Measurements from ENCODE around the gene TSPAN2.
A peak's percentile ranks its signal among the peaks of the same experiment; 100 is the strongest.

TSPAN2 gene

DNA sequence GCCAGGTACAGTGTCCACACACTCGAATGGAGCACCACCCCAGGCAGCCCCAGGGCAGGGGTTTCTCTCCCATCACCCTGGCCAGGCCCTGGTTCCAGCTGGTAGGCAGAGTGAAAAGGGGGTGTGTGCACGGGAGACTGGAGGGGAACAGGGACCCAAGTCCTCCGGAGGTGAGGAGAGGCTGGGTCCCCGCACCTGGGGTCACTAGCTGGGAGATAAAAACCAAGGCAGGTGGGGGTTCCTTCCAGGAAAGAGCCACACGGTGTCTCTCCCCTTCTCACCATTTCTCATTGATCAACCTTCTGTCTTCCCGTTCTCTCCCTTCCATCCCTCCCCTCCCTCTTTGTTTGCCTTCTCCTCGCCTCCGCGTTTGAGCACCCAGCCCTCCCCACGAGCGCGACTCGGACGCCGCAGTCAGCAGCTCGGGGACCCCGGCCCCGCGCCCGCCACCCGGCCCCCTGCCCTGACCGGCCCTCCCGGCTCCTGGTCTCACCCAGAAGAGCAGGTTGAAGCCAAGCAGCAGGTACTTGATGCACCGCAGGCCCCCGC is 358 bp downstream of the TSPAN2 start:
- no peaks in the 10 kb centered on the region for H3K9me3 ChIP-seq (replicated peaks; ENCODE audit: low read length)
- peaks cover 14% of the 10 kb centered on the region for H3K4me1 ChIP-seq (ENCODE audit: control insufficient read depth, insufficient read depth, low read length)
- no peaks in the 10 kb centered on the region for H3K36me3 ChIP-seq (ENCODE audit: insufficient read depth, low read length)
- peak overlapping the region; percentile 96 for H3K4me2 ChIP-seq (ENCODE audit: low read length)
- peaks cover 11% of the 10 kb centered on the region for H3K27me3 ChIP-seq (ENCODE audit: control insufficient read depth, insufficient read depth, low read length)
- no peak overlapping the region for H3K9ac ChIP-seq (ENCODE audit: low read depth, low read length)
- peak overlapping the region; percentile 71 for H3K4me3 ChIP-seq (ENCODE audit: low read length)

DNA sequence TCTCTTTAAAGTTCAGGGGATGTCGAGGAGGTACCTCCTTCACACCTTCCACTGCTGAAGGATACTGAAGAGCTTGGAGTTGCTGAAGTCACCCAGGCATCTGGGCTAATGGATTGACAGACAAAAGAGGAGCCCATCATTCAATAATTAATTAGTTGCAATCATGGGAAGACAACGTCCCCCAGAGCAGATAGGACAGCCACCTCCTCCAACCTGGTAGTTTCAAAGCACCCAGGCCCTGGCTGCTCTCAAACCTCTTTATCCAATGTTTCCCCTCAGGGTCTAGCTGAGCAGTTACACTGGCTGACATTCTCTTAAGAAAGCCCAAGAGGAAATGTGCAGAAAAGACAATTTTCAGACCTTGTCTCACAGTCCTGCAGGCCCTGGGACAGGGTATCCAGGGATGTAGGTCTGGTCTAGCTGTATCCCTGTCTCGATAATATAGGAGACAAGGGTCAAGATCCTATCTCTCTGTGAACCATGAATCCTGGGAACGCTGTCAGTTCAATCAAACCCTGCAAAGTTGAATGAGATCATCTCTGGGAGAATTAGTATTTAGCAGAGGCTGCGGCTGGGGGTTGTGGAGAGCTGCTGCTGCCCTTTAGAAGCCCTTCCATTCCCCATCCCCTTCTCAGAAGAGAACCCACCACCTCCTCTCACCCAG is 1.1 kb downstream of the TSPAN2 start:
- Histone ChIP-seq H3K9ac (ENCODE audit: low read depth, low read length) (no peak overlapping the region), H3K9me3 (replicated peaks; ENCODE audit: low read length) (no peaks in the 10 kb centered on the region), H3K4me3 (ENCODE audit: low read length) (no peak overlapping the region), H3K36me3 (ENCODE audit: insufficient read depth, low read length) (no peaks in the 10 kb centered on the region), H3K27me3 (ENCODE audit: control insufficient read depth, insufficient read depth, low read length) (peaks cover 16% of the 10 kb centered on the region), H3K4me1 (ENCODE audit: control insufficient read depth, insufficient read depth, low read length) (peaks cover 14% of the 10 kb centered on the region), H3K4me2 (ENCODE audit: low read length) (no peak overlapping the region)

DNA sequence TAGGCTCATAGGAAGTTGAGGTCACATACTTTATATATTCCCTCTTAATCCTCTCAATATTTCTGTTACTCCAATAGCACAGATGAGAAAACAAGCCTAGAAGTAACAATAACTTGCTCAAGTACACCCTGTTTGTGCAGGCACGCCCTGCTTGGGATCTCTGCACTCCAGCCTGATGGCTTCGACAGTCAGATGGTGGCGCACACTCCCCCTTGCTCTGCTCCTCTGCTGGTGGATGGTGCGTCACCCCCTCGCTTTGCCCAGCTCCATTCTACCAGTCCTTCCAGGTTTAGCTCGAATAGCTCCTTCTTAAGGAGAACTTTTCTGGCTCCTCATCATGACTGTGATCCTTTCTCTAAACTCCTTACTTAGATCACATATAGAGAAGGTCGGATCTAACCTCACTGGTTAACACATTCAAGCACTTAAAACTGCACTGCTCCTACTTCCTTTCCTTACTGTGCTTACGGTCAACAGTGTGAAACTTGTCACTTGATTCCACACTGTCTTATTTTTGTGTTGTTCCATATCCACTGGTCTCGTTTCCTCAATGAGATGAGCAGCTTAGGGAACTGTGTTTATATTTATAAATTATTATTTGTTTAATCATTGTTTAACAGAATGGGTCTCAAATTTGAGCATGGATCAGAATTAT is 3.0 kb downstream of the TSPAN2 start:
- Histone ChIP-seq H3K4me1 (ENCODE audit: control insufficient read depth, insufficient read depth, low read length) (peaks cover 14% of the 10 kb centered on the region), H3K4me2 (ENCODE audit: low read length) (no peak overlapping the region), H3K36me3 (ENCODE audit: insufficient read depth, low read length) (no peaks in the 10 kb centered on the region), H3K4me3 (ENCODE audit: low read length) (no peak overlapping the region), H3K27me3 (ENCODE audit: control insufficient read depth, insufficient read depth, low read length) (peaks cover 28% of the 10 kb centered on the region), H3K9ac (ENCODE audit: low read depth, low read length) (no peak overlapping the region), H3K9me3 (replicated peaks; ENCODE audit: low read length) (no peaks in the 10 kb centered on the region)

DNA sequence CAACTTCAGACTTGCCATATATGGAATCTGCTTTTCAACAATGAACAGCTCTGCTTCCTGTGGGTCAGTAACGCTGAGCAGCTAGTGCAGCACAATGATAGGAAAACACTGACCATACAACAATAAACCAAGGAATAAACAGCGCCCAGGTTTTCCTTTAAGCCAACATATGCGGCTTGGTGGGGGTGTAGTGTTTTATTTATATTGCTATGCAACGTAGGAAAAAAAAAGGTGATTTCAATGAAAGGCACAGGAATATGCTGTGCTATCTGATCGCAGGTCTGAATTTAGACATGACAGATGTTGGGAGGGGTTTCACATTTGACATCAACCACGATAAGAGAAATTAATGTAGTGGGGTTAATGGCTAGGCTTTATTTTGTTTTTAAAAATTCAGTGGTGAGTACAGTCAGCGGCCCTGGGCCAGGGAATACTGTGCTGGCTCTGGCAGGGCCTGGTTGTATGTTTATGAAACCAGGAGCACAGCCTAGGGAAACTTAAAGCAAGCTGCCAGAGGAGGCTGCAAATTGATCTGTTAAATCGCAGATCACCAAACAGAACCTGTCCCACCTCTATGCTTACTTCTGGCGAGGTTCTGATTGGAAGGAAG is 4.3 kb downstream of the TSPAN2 start:
- Histone ChIP-seq H3K9me3 (replicated peaks; ENCODE audit: low read length) (no peaks in the 10 kb centered on the region), H3K36me3 (ENCODE audit: insufficient read depth, low read length) (no peaks in the 10 kb centered on the region), H3K4me3 (ENCODE audit: low read length) (no peak overlapping the region), H3K9ac (ENCODE audit: low read depth, low read length) (no peak overlapping the region), H3K4me2 (ENCODE audit: low read length) (no peak overlapping the region), H3K27me3 (ENCODE audit: control insufficient read depth, insufficient read depth, low read length) (peaks cover 35% of the 10 kb centered on the region), H3K4me1 (ENCODE audit: control insufficient read depth, insufficient read depth, low read length) (peaks cover 5% of the 10 kb centered on the region)

DNA sequence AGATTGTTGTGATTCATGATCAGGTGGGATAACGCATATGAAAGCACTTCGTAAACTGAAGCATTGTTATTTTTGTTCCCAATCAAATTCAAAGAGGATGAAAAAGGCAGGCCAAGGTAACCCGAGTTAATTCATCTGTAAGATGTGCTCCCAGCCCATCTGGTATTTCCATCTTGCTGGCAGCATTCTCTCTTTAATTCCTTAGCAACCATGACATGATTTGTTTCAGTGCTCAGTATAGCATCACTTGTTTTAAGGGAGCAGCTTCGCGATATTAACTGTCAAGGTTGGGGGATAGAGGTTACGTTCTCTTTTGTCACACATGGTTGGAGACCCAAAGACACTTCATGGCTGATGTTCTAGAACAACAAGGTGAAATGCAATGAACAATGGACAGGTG is 6.4 kb downstream of the TSPAN2 start:
- H3K4me2 ChIP-seq (ENCODE audit: low read length), result no peak overlapping the region
- no peak overlapping the region for H3K9ac ChIP-seq (ENCODE audit: low read depth, low read length)
- no peaks in the 10 kb centered on the region for H3K9me3 ChIP-seq (replicated peaks; ENCODE audit: low read length)
- no peak overlapping the region for H3K4me3 ChIP-seq (ENCODE audit: low read length)
- H3K4me1 ChIP-seq (ENCODE audit: control insufficient read depth, insufficient read depth, low read length), result no peaks in the 10 kb centered on the region
- H3K27me3 ChIP-seq (ENCODE audit: control insufficient read depth, insufficient read depth, low read length), result peaks cover 31% of the 10 kb centered on the region
- H3K36me3 ChIP-seq (ENCODE audit: insufficient read depth, low read length), result no peaks in the 10 kb centered on the region

DNA sequence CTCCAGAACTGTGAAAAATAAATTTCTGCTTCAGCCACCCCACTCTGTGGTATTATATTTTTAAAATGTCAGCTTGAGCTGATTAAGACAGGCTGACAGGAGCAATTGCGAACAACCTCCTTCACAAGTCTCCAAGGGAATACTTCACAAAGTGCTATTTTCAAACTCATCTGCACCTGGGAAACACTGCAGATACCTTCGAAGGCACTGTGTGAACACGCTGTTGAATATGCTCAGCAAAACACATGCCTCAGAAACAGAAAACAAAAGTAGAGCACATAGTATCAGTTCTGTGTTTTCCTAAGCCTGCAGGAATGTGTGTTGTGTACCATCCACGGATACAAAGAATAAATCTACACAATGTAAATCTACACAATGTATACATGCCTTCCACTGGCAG is 10.6 kb downstream of the TSPAN2 start:
- Histone ChIP-seq H3K4me1 (ENCODE audit: control insufficient read depth, insufficient read depth, low read length) (no peaks in the 10 kb centered on the region), H3K27me3 (ENCODE audit: control insufficient read depth, insufficient read depth, low read length) (peaks cover 46% of the 10 kb centered on the region), H3K9me3 (replicated peaks; ENCODE audit: low read length) (no peaks in the 10 kb centered on the region), H3K4me2 (ENCODE audit: low read length) (no peak overlapping the region), H3K36me3 (ENCODE audit: insufficient read depth, low read length) (no peaks in the 10 kb centered on the region), H3K9ac (ENCODE audit: low read depth, low read length) (no peak overlapping the region), H3K4me3 (ENCODE audit: low read length) (no peak overlapping the region)

DNA sequence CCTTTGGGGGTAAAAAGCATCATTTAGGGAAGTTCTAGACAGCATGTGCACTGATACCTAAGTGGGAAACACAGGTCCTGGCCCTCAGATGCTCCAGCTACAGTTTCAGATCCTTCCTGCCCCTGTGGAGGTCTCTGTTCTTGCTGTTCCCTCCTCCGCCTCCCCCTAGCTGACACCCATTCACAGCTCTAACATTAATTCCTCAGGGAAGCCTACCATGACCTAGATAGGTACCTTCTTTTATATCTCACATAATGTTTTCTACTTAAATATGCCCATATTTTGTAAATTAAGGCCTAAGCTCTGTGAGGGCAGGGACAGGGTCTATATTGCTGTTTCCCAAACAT is 11.3 kb downstream of the TSPAN2 start:
- Histone ChIP-seq H3K27me3 (ENCODE audit: control insufficient read depth, insufficient read depth, low read length) (peaks cover 43% of the 10 kb centered on the region), H3K4me2 (ENCODE audit: low read length) (no peak overlapping the region), H3K4me3 (ENCODE audit: low read length) (no peak overlapping the region), H3K9me3 (replicated peaks; ENCODE audit: low read length) (no peaks in the 10 kb centered on the region), H3K36me3 (ENCODE audit: insufficient read depth, low read length) (no peaks in the 10 kb centered on the region), H3K9ac (ENCODE audit: low read depth, low read length) (no peak overlapping the region), H3K4me1 (ENCODE audit: control insufficient read depth, insufficient read depth, low read length) (no peaks in the 10 kb centered on the region)

DNA sequence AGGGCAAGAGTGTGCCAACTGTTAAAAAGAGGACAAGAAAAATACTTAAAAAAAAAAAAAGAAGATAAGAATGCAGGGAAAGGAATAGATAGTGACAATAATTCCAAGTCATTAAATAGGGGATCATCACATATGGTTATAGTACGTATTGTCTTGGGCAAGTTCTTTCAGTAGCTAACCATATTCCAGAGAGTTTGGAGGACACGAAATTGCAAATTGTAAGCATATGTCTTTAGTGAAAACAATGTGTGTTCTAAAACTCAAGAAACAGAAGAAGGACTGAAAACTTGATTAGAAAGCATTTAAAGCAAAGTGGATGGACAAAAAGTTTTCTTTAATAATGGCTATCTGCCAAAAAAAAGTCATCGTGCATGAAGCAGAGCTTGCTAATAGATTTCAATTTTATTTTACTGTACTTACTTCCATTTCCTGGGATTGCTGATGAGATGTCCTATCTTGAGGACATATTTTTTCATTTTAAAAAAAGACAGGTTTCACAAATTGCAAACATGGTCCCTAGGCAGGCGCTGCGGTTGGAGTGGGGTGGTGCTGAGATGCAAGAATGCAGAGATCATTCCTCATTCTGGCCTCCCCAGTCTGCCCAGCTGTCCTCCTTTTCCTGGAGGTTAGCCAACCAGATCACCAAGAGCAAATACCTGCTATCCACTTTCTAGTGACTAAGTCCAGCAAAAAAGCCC is 11.9 kb downstream of the TSPAN2 start:
- H3K4me2 ChIP-seq (ENCODE audit: low read length), result no peak overlapping the region
- H3K9ac ChIP-seq (ENCODE audit: low read depth, low read length), result no peak overlapping the region
- H3K4me3 ChIP-seq (ENCODE audit: low read length), result no peak overlapping the region
- H3K36me3 ChIP-seq (ENCODE audit: insufficient read depth, low read length), result no peaks in the 10 kb centered on the region
- no peaks in the 10 kb centered on the region for H3K4me1 ChIP-seq (ENCODE audit: control insufficient read depth, insufficient read depth, low read length)
- H3K27me3 ChIP-seq (ENCODE audit: control insufficient read depth, insufficient read depth, low read length), result peaks cover 41% of the 10 kb centered on the region
- H3K9me3 ChIP-seq (replicated peaks; ENCODE audit: low read length), result no peaks in the 10 kb centered on the region

DNA sequence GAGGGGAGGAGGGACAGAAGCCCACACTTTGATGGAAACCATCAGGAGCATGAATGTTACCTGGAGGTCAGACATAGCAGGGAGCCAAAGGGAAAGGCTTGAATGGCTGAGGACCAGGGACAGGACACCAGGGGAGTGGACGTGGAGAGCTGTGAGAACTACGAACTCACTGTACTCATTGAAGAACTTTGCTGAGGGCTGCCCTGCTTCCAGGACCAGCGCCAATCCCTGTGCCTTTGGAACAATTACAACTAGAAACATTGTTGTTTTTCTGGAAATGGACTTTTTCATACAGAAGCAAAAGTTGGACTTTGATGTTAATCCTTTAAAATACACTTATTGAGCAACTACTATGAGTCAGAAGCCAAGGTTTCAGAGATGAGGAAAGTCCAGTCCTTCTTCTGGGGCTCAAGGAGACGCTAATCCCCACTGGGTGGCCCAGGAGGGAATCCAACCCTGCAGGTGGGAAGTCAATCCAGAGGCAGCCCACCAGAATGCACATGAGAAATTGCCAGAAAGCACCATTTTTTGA is 12.9 kb downstream of the TSPAN2 start:
- Histone ChIP-seq H3K9ac (ENCODE audit: low read depth, low read length) (no peak overlapping the region), H3K27me3 (ENCODE audit: control insufficient read depth, insufficient read depth, low read length) (peaks cover 35% of the 10 kb centered on the region)

DNA sequence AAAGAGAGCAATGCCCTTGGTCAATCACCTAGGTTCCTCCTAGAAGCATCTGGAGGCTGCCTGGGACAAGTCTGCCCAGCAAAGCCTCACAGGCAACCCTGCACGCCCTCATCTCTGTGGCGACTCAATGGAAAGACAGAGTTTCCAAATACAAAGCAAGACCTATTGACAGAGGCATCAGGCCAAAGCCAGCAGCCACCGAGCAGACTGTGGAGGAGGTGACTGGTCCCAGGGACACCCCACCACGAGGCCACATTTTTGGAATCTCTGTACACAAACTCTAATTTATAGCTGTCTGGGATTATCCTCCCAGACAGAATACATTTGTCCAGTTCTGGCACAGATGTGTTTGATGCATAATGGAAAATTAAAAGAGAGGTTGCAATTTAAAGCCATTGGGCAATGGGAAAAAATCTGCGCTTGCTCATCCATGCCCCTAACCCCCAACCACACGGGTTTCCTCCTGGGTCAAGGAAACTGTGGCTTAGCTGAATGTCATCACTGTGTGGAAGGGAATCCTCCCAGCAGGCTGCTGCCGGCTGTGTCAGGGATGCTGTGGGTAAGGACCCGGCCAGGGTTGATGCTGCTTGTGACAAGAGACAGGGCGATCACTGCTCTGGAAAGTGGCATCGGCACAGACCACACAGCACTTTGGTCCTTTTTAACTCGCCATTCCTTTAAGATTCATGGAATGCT is 14.3 kb downstream of the TSPAN2 start:
- Histone ChIP-seq H3K4me1 (ENCODE audit: control insufficient read depth, insufficient read depth, low read length) (no peaks in the 10 kb centered on the region), H3K9ac (ENCODE audit: low read depth, low read length) (no peak overlapping the region), H3K4me2 (ENCODE audit: low read length) (no peak overlapping the region), H3K9me3 (replicated peaks; ENCODE audit: low read length) (no peaks in the 10 kb centered on the region), H3K27me3 (ENCODE audit: control insufficient read depth, insufficient read depth, low read length) (peaks cover 27% of the 10 kb centered on the region), H3K4me3 (ENCODE audit: low read length) (no peak overlapping the region), H3K36me3 (ENCODE audit: insufficient read depth, low read length) (no peaks in the 10 kb centered on the region)

More for the DNA sequence above, 12.9 kb downstream of the TSPAN2 start:
- Histone ChIP-seq H3K4me3 (ENCODE audit: low read length) (no peak overlapping the region), H3K4me2 (ENCODE audit: low read length) (no peak overlapping the region), H3K4me1 (ENCODE audit: control insufficient read depth, insufficient read depth, low read length) (no peaks in the 10 kb centered on the region), H3K36me3 (ENCODE audit: insufficient read depth, low read length) (no peaks in the 10 kb centered on the region), H3K9me3 (replicated peaks; ENCODE audit: low read length) (no peaks in the 10 kb centered on the region)
